H1 (cell line): Measurements from ENCODE around the gene TRPM1. TPM values are rescaled to one million over a fixed set of nuclear protein-coding genes. Genes with fewer than 3 reads are reported as not detected.

Experiments
- BACH1 ChIP-seq: IDR thresholded peaks from 2 replicates; pipeline ENCODE4 v1.6.1; 2012; ENCODE audit warnings: low read length, improper control_type of control experiment
- CHD2 ChIP-seq: IDR thresholded peaks from 2 replicates; pipeline ENCODE4 v1.6.1; 2012; ENCODE audit warnings: low read length, improper control_type of control experiment
- EGR1 ChIP-seq: IDR thresholded peaks from 2 replicates; pipeline ENCODE4 v1.6.1; 2011; ENCODE audit warnings: low read depth, low read length, borderline replicate concordance
- JUND ChIP-seq: IDR thresholded peaks from 2 replicates; pipeline ENCODE4 v1.6.1; 2011; ENCODE audit warnings: mild to moderate bottlenecking, improper control_type of control experiment, low read length
- MAFK ChIP-seq: IDR thresholded peaks from 2 replicates; pipeline ENCODE4 v1.6.1; 2012; ENCODE audit warnings: low read depth, mild to moderate bottlenecking, improper control_type of control experiment, low read length
- NRF1 ChIP-seq: IDR thresholded peaks from 2 replicates; pipeline ENCODE4 v1.6.1; 2011; ENCODE audit warnings: mild to moderate bottlenecking, low read depth, low read length, improper control_type of control experiment
- SAP30 ChIP-seq: fragments of 300-600 bp; sonication (generic); IDR thresholded peaks from 2 replicates; pipeline ENCODE4 v1.7.1; 2012; ENCODE audit warnings: low read length, moderate library complexity, mild to moderate bottlenecking, inconsistent platforms; ENCODE audit not compliant: insufficient read depth, insufficient replicate concordance
- SIRT6 ChIP-seq: IDR thresholded peaks from one replicate; pipeline ENCODE4 v1.7.1; 2012; ENCODE audit warnings: low read length, inconsistent platforms
- SP1 ChIP-seq: IDR thresholded peaks from 2 replicates; pipeline ENCODE4 v1.6.1; 2011; ENCODE audit warnings: low read depth, low read length
- SUZ12 ChIP-seq: fragments of 200-600 bp; sonication (generic); IDR thresholded peaks from 2 replicates; pipeline ENCODE4 v1.6.1; 2012; ENCODE audit warnings: mild to moderate bottlenecking, inconsistent platforms, low read length, moderate library complexity, mixed read lengths
- ZNF274 ChIP-seq: IDR thresholded peaks from 2 replicates; pipeline ENCODE4 v1.7.0; 2012; ENCODE audit warnings: low read length, borderline replicate concordance; ENCODE audit errors: extremely low read depth
- polyA plus RNA-seq, 7 experiments: library from polyadenylated mRNA; depleted of rRNA in 3 of 7; stranded (reverse) in 5 of 7; unstranded in 2 of 7; fragments of >200 nt in 5 of 7; fragments of 200-250 nt in 2 of 7; gene quantifications; 1 replicate in 5 of 7; 2 replicates in 1 of 7; 4 replicates in 1 of 7; pipeline versions ENCODE4 v1.2.1 to v1.2.3, GENCODE V29; 2011 to 2013; ENCODE audit warnings: missing spikeins in 2 of 7, mixed read lengths in 2 of 7
- total RNA-seq: library from RNA; stranded (reverse); fragmentation: NEBNext Ultra II Directional; extraction: Animal tissue kit (Norgen Biotek cat#: 25700); gene quantifications from 2 replicates; pipeline ENCODE4 v1.2.1, GENCODE V29; 2021
- TF ChIP-seq, protein P1 (sequence below): fragments of 300-600 bp; sonication (generic); IDR thresholded peaks from 2 replicates; pipeline ENCODE4 v1.7.1; 2012; ENCODE audit warnings: low read length, moderate library complexity, mild to moderate bottlenecking, inconsistent platforms; ENCODE audit not compliant: insufficient replicate concordance

TRPM1 gene
- total and polyA plus RNA-seq, 2 of the 8 experiments (the other 6 are each of a cell fraction or from before 2014, with no cell fraction given), result 0.05 TPM; not detected in 1

DNA sequence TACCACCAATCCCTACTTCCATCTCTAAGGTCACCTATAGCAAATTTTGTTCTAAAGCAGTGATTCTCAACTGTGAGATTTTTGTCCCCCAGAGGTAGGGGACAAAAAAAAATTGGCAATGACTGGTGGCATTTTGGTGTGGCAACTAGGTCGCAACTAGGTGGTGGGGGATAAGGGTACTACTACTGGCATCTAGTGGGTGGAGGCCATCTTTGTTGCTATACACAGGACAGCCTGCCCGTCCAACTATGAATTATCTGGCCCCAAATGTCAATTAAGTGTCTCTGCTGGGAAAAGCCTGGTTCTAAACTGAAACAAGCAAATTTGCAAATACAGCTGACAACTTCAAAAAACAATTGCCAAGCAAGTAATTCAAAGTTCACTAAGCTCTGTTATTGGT is 111.5 kb downstream of the TRPM1 start (continued):
- TF ChIP-seq, protein P1, sequence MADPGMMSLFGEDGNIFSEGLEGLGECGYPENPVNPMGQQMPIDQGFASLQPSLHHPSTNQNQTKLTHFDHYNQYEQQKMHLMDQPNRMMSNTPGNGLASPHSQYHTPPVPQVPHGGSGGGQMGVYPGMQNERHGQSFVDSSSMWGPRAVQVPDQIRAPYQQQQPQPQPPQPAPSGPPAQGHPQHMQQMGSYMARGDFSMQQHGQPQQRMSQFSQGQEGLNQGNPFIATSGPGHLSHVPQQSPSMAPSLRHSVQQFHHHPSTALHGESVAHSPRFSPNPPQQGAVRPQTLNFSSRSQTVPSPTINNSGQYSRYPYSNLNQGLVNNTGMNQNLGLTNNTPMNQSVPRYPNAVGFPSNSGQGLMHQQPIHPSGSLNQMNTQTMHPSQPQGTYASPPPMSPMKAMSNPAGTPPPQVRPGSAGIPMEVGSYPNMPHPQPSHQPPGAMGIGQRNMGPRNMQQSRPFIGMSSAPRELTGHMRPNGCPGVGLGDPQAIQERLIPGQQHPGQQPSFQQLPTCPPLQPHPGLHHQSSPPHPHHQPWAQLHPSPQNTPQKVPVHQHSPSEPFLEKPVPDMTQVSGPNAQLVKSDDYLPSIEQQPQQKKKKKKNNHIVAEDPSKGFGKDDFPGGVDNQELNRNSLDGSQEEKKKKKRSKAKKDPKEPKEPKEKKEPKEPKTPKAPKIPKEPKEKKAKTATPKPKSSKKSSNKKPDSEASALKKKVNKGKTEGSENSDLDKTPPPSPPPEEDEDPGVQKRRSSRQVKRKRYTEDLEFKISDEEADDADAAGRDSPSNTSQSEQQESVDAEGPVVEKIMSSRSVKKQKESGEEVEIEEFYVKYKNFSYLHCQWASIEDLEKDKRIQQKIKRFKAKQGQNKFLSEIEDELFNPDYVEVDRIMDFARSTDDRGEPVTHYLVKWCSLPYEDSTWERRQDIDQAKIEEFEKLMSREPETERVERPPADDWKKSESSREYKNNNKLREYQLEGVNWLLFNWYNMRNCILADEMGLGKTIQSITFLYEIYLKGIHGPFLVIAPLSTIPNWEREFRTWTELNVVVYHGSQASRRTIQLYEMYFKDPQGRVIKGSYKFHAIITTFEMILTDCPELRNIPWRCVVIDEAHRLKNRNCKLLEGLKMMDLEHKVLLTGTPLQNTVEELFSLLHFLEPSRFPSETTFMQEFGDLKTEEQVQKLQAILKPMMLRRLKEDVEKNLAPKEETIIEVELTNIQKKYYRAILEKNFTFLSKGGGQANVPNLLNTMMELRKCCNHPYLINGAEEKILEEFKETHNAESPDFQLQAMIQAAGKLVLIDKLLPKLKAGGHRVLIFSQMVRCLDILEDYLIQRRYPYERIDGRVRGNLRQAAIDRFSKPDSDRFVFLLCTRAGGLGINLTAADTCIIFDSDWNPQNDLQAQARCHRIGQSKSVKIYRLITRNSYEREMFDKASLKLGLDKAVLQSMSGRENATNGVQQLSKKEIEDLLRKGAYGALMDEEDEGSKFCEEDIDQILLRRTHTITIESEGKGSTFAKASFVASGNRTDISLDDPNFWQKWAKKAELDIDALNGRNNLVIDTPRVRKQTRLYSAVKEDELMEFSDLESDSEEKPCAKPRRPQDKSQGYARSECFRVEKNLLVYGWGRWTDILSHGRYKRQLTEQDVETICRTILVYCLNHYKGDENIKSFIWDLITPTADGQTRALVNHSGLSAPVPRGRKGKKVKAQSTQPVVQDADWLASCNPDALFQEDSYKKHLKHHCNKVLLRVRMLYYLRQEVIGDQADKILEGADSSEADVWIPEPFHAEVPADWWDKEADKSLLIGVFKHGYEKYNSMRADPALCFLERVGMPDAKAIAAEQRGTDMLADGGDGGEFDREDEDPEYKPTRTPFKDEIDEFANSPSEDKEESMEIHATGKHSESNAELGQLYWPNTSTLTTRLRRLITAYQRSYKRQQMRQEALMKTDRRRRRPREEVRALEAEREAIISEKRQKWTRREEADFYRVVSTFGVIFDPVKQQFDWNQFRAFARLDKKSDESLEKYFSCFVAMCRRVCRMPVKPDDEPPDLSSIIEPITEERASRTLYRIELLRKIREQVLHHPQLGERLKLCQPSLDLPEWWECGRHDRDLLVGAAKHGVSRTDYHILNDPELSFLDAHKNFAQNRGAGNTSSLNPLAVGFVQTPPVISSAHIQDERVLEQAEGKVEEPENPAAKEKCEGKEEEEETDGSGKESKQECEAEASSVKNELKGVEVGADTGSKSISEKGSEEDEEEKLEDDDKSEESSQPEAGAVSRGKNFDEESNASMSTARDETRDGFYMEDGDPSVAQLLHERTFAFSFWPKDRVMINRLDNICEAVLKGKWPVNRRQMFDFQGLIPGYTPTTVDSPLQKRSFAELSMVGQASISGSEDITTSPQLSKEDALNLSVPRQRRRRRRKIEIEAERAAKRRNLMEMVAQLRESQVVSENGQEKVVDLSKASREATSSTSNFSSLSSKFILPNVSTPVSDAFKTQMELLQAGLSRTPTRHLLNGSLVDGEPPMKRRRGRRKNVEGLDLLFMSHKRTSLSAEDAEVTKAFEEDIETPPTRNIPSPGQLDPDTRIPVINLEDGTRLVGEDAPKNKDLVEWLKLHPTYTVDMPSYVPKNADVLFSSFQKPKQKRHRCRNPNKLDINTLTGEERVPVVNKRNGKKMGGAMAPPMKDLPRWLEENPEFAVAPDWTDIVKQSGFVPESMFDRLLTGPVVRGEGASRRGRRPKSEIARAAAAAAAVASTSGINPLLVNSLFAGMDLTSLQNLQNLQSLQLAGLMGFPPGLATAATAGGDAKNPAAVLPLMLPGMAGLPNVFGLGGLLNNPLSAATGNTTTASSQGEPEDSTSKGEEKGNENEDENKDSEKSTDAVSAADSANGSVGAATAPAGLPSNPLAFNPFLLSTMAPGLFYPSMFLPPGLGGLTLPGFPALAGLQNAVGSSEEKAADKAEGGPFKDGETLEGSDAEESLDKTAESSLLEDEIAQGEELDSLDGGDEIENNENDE, result no peak
- TF ChIP-seq JUND (no peak), SAP30 (no peak), CHD2 (no peak), SP1 (no peak), EGR1 (no peak), SIRT6 (no peak), SUZ12 (no peak), MAFK (no peak), NRF1 (no peak), ZNF274 (no peak), BACH1 (no peak)
